Memory B cell (primary cell): Measurements from ENCODE around the gene TBC1D19.
A peak's percentile ranks its signal among the peaks of the same experiment; 100 is the strongest.
"Not testable (repeated sequence)": the region's sequence is repeated elsewhere in the genome, so short reads cannot be mapped to it uniquely, and the experiment has no call there.

Experiments
- ATAC-seq: fragments of 150-1000 bp; cut with Tn5 transposase; 2 replicates; pipeline ENCODE4 v1.10.0; 2021; ENCODE audit warnings: low read depth, mild to moderate bottlenecking, moderate library complexity
- DNase-seq, 2 donors: peaks; one replicate each; pipeline ENCODE4 v3.0.0; 2022; ENCODE audit warnings: low spot score in 2 of 2
- H3K27ac Mint-ChIP-seq: one replicate; pipeline ENCODE4 v1.8.0; 2022; ENCODE audit warnings: mild to moderate bottlenecking, moderate library complexity, mixed read lengths
- H3K27me3 Mint-ChIP-seq: one replicate; pipeline ENCODE4 v1.8.0; 2022; ENCODE audit warnings: mixed read lengths
- H3K36me3 Mint-ChIP-seq: one replicate; pipeline ENCODE4 v1.8.0; 2022; ENCODE audit warnings: mild to moderate bottlenecking, mixed read lengths
- H3K4me1 Mint-ChIP-seq: one replicate; pipeline ENCODE4 v1.8.0; 2022; ENCODE audit warnings: mixed read lengths
- H3K4me3 Mint-ChIP-seq: one replicate; pipeline ENCODE4 v1.8.0; 2022; ENCODE audit warnings: mild to moderate bottlenecking, moderate library complexity, mixed read lengths
- H3K9me3 Mint-ChIP-seq: one replicate; pipeline ENCODE4 v1.8.0; 2022; ENCODE audit warnings: mixed read lengths

Gene TBC1D19

GRCh38 chr4:26581341-26581740 lies 2.5 kb upstream of the TBC1D19 start:
- not testable (repeated sequence) for H3K36me3 Mint-ChIP-seq, H3K27me3 Mint-ChIP-seq, H3K9me3 Mint-ChIP-seq, ATAC-seq, DNase-seq, H3K4me3 Mint-ChIP-seq, H3K27ac Mint-ChIP-seq
- H3K4me1 Mint-ChIP-seq, result peaks cover 16% of the 10 kb centered on the region

- ATAC-seq (peak; percentile 63), DNase-seq (no peak)
- peaks cover 2% of the 10 kb centered on the region for H3K36me3 Mint-ChIP-seq
- no peaks in the 10 kb centered on the region for H3K27me3 Mint-ChIP-seq
- H3K4me3 Mint-ChIP-seq, result peak overlapping the region; percentile 94
- no peaks in the 10 kb centered on the region for H3K9me3 Mint-ChIP-seq
- peaks cover 16% of the 10 kb centered on the region for H3K4me1 Mint-ChIP-seq
- peak overlapping the region; percentile 98 for H3K27ac Mint-ChIP-seq
Observed at GRCh38 chr4:26583538-26583864, 383 bp upstream of the TBC1D19 start.

- Mint-ChIP-seq H3K27me3 (no peaks in the 10 kb centered on the region), H3K4me3 (peak overlapping the region; percentile 94), H3K36me3 (peaks cover 2% of the 10 kb centered on the region), H3K4me1 (peaks cover 16% of the 10 kb centered on the region), H3K27ac (peak overlapping the region; percentile 98), H3K9me3 (no peaks in the 10 kb centered on the region)
- DNase-seq, result no peak
- no peak for ATAC-seq
Observed at GRCh38 chr4:26584725-26585124, 841 bp downstream of the TBC1D19 start.

- H3K9me3 Mint-ChIP-seq, result no peaks in the 10 kb centered on the region
- no peak overlapping the region for H3K27ac Mint-ChIP-seq
- DNase-seq, result no peak
- H3K27me3 Mint-ChIP-seq, result no peaks in the 10 kb centered on the region
- no peak overlapping the region for H3K4me3 Mint-ChIP-seq
- H3K4me1 Mint-ChIP-seq, result peaks cover 10% of the 10 kb centered on the region
- ATAC-seq, result no peak
- peaks cover 4% of the 10 kb centered on the region for H3K36me3 Mint-ChIP-seq
Observed at GRCh38 chr4:26589705-26590104, 5.8 kb downstream of the TBC1D19 start.

- Mint-ChIP-seq H3K27ac (no peak overlapping the region), H3K36me3 (peaks cover 5% of the 10 kb centered on the region), H3K9me3 (peaks cover 2% of the 10 kb centered on the region), H3K27me3 (no peaks in the 10 kb centered on the region), H3K4me3 (no peak overlapping the region), H3K4me1 (peaks cover 3% of the 10 kb centered on the region)
- ATAC-seq (no peak), DNase-seq (no peak)
Observed at GRCh38 chr4:26590639-26591038, 6.8 kb downstream of the TBC1D19 start.

- not testable (repeated sequence) for H3K4me3 Mint-ChIP-seq, H3K27ac Mint-ChIP-seq, H3K4me1 Mint-ChIP-seq, H3K36me3 Mint-ChIP-seq, H3K9me3 Mint-ChIP-seq, DNase-seq, H3K27me3 Mint-ChIP-seq, ATAC-seq
Observed at GRCh38 chr4:26593557-26593956, 9.7 kb downstream of the TBC1D19 start.

GRCh38 chr4:26594371-26594770 lies 10.5 kb downstream of the TBC1D19 start:
- Mint-ChIP-seq H3K9me3 (peaks cover 2% of the 10 kb centered on the region), H3K36me3 (peaks cover 8% of the 10 kb centered on the region), H3K27me3 (no peaks in the 10 kb centered on the region), H3K27ac (no peak overlapping the region), H3K4me1 (peaks cover 3% of the 10 kb centered on the region), H3K4me3 (no peak overlapping the region)
- no peak for ATAC-seq
- no peak for DNase-seq

- DNase-seq (no peak), ATAC-seq (no peak)
- H3K4me3 Mint-ChIP-seq, result no peak overlapping the region
- H3K27me3 Mint-ChIP-seq, result no peaks in the 10 kb centered on the region
- peaks cover 2% of the 10 kb centered on the region for H3K9me3 Mint-ChIP-seq
- H3K36me3 Mint-ChIP-seq, result peaks cover 10% of the 10 kb centered on the region
- H3K4me1 Mint-ChIP-seq, result peaks cover 3% of the 10 kb centered on the region
- H3K27ac Mint-ChIP-seq, result no peak overlapping the region
Observed at GRCh38 chr4:26594778-26595177, 10.9 kb downstream of the TBC1D19 start.

- Mint-ChIP-seq H3K4me1 (peaks cover 7% of the 10 kb centered on the region), H3K9me3 (peaks cover 4% of the 10 kb centered on the region), H3K36me3 (peaks cover 11% of the 10 kb centered on the region), H3K4me3 (no peak overlapping the region), H3K27me3 (no peaks in the 10 kb centered on the region), H3K27ac (no peak overlapping the region)
- DNase-seq (no peak), ATAC-seq (no peak)
Observed at GRCh38 chr4:26596843-26597242, 13.0 kb downstream of the TBC1D19 start.

- no peak for ATAC-seq
- peaks cover 8% of the 10 kb centered on the region for H3K4me1 Mint-ChIP-seq
- DNase-seq, result no peak
- H3K27me3 Mint-ChIP-seq, result no peaks in the 10 kb centered on the region
- peaks cover 10% of the 10 kb centered on the region for H3K36me3 Mint-ChIP-seq
- H3K9me3 Mint-ChIP-seq, result peaks cover 2% of the 10 kb centered on the region
- H3K27ac Mint-ChIP-seq, result no peak overlapping the region
- no peak overlapping the region for H3K4me3 Mint-ChIP-seq
Observed at GRCh38 chr4:26601204-26601603, 17.3 kb downstream of the TBC1D19 start.

GRCh38 chr4:26607776-26608175 lies 23.9 kb downstream of the TBC1D19 start:
- ATAC-seq (no peak), DNase-seq (no peak)
- Mint-ChIP-seq H3K27ac (no peak overlapping the region), H3K4me1 (peaks cover 11% of the 10 kb centered on the region), H3K27me3 (no peaks in the 10 kb centered on the region), H3K9me3 (peaks cover 3% of the 10 kb centered on the region), H3K4me3 (no peak overlapping the region), H3K36me3 (peaks cover 7% of the 10 kb centered on the region)

- Mint-ChIP-seq H3K27me3 (no peaks in the 10 kb centered on the region), H3K4me3 (no peak overlapping the region), H3K9me3 (peaks cover 3% of the 10 kb centered on the region), H3K4me1 (peaks cover 13% of the 10 kb centered on the region), H3K36me3 (peaks cover 7% of the 10 kb centered on the region), H3K27ac (no peak overlapping the region)
- DNase-seq (no peak), ATAC-seq (no peak)
Observed at GRCh38 chr4:26609391-26609790, 25.5 kb downstream of the TBC1D19 start.

GRCh38 chr4:26609868-26610267 lies 26.0 kb downstream of the TBC1D19 start:
- H3K4me1 Mint-ChIP-seq, result peaks cover 13% of the 10 kb centered on the region
- ATAC-seq (no peak), DNase-seq (no peak)
- H3K27me3 Mint-ChIP-seq, result no peaks in the 10 kb centered on the region
- no peak overlapping the region for H3K4me3 Mint-ChIP-seq
- no peak overlapping the region for H3K27ac Mint-ChIP-seq
- H3K36me3 Mint-ChIP-seq, result peaks cover 7% of the 10 kb centered on the region
- H3K9me3 Mint-ChIP-seq, result peaks cover 3% of the 10 kb centered on the region

- H3K4me1 Mint-ChIP-seq, result peaks cover 13% of the 10 kb centered on the region
- no peak overlapping the region for H3K4me3 Mint-ChIP-seq
- DNase-seq, result no peak
- H3K36me3 Mint-ChIP-seq, result peaks cover 15% of the 10 kb centered on the region
- no peak overlapping the region for H3K27ac Mint-ChIP-seq
- no peak for ATAC-seq
- H3K27me3 Mint-ChIP-seq, result no peaks in the 10 kb centered on the region
- H3K9me3 Mint-ChIP-seq, result peaks cover 3% of the 10 kb centered on the region
Observed at GRCh38 chr4:26611372-26611771, 27.5 kb downstream of the TBC1D19 start.

- no peak overlapping the region for H3K4me3 Mint-ChIP-seq
Observed at GRCh38 chr4:26611885-26612284, 28.0 kb downstream of the TBC1D19 start.

More at GRCh38 chr4:26611885-26612284, 28.0 kb downstream of the TBC1D19 start:
- Mint-ChIP-seq H3K27me3 (no peaks in the 10 kb centered on the region), H3K27ac (no peak overlapping the region), H3K9me3 (peaks cover 3% of the 10 kb centered on the region), H3K4me1 (peaks cover 13% of the 10 kb centered on the region), H3K36me3 (peaks cover 15% of the 10 kb centered on the region)
- ATAC-seq, result no peak
- DNase-seq, result no peak
